HTERT RPE-1 (cell line): Measurements from ENCODE around the gene CHAF1B.
"Not testable (repeated sequence)": the region's sequence is repeated elsewhere in the genome, so short reads cannot be mapped to it uniquely, and the experiment has no call there.

Experiments used
- in situ Hi-C: fragments of 300-500 bp; cut with MboI; formaldehyde crosslinking; loops from 4 replicates; pipeline ENCODE4 v1.14.3; 2020; ENCODE audit warnings: low sequenced_read_pairs

CHAF1B gene

DNA sequence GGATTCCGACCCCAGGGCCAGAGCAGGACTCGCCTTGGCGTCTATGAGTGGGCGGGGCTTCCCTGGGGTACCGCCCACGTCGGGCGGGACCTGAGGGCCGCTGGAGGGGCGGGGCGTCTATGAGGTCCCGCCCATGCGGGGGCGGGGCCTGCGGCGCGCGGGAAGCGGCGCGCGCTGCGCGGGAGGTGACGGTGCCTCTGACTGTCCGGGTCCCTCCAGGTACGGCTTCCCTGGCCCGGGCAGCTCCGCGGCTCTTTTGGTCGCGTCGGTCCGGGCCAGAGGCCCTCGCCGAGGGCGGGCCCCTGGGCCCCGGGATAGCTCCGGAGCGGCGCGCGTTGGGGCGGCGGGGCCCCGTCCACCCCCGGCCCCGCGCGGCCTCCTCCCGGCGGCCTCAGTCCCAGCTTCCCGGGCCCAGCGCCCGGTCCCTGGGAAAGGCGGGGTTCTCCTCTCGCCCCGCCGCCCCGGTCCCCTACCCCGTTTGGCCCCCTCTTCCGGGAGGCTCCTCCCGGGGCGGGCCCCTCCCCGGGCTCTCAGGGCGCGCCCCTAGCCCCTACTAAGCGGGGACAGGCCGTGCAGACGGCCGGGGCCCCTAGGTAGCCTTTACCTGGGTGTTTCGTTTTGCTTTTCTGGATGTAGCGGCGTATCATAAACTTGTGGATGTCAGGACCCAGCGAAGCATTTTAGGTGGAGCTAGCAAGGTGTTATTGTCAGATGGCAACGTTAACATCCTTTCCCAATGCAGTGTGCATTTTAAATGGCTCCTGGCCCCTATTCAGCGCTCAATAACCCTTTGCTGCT is at the start of gene CHAF1B:
TSS of gene CHAF1B (plus strand) at position 160 of the 798 bp plus-strand sequence. CDS start 745 bp downstream, outside the sequence.
- in situ Hi-C loops: no loop called here

DNA sequence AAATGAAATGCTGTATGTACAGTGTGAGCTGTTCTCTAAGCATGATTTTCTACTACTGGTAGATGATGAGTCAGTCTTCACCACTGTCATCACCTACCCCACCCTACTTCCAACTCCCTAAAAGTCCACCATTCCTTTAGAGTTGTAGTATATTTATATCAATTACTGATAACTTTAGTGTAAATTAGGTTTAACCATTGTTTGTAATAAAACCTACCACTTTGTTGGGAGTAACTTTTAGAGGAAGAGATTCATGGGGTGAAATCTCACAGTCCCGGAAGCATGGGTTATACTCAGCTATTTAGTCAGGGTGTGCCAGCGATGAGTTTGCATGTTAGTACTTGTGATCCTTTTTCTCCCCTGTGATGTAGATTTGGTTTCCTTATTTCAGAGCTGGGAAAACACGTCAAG is 48.1 kb upstream of the CHAF1B start:
- in situ Hi-C loops: loop anchor here (25.0 kb wide), 1 partner anchor 200 kb away; the partner anchor contains the start of gene CBR3

- in situ Hi-C loops: loop anchor here (25.0 kb wide), 1 partner anchor 202 kb away; the partner anchor contains the start of gene CBR3
These were observed 46.2 kb upstream of the CHAF1B start for GRCh38 chr21:36338975-36339374.

DNA sequence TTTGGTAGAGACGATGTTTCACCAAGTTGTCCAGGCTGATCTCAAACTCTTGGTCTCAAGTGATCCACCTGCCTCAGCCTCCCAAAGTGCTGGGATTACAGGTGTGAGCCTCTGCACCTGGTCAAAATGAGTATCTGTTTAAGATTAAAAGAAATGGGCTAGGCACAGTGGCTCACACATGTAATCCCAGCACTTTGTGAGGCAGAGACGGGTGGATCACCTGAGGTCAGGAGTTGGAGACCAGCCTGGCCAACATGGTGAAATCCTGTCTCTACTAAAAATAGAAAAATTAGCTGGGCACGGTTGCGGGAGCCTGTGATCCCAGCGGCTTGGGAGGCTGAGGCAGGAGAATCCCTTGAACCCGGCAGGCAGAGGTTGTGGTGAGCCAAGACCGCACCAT is 42.6 kb upstream of the CHAF1B start:
- in situ Hi-C loops: loop anchor here (25.0 kb wide), 1 partner anchor 205 kb away; the partner anchor contains the start of gene CBR3

DNA sequence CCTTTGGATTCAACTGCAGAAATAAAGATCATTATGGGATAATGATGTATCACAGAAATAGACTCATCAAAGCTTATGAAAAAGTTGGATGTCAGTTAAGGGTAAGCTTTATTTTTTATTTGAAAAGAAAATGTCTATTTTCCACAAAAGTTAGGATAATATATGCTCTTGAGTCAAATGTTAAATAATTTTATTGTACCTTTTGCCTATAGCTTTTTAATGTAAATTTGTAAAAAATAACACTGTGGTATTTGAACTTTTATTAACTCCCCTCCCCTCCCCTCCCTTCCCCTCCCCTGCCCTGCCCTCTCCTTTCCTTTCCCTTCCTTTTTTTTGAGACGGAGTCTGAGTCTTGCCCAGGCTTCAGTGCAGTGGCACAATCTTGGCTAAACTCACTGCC is 40.3 kb upstream of the CHAF1B start:
- in situ Hi-C loops: loop anchor here (25.0 kb wide), 1 partner anchor 208 kb away; the partner anchor contains the start of gene CBR3

GRCh38 chr21:36347278-36347961 is 37.8 kb upstream of the CHAF1B start:
- in situ Hi-C loops: loop anchor here (25.0 kb wide), 1 partner anchor 210 kb away; the partner anchor contains the start of gene CBR3

- in situ Hi-C loops: loop anchor here (25.0 kb wide), 1 partner anchor 211 kb away; the partner anchor contains the start of gene CBR3
These were observed 37.2 kb upstream of the CHAF1B start for GRCh38 chr21:36347962-36348328.

DNA sequence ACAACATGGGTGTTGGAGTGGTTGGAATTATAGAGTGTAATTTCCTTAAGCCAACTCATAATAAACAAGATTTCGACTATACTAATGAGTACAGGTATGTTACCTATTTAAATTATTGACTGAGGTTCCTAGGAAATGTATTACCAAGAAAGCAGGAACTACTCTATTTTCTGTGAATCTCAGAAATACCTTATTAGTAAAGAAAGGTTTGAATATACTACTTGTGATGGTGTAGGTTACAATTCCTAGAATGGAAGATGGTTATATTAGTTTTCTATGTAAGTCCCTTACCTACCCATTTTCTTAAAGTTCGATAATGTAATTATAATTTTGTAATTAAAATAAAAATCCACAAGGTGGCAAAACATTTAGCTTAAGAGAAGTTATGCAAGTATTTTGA is 35.9 kb upstream of the CHAF1B start:
- in situ Hi-C loops: loop anchor here (25.0 kb wide), 1 partner anchor 212 kb away; the partner anchor contains the start of gene CBR3

DNA sequence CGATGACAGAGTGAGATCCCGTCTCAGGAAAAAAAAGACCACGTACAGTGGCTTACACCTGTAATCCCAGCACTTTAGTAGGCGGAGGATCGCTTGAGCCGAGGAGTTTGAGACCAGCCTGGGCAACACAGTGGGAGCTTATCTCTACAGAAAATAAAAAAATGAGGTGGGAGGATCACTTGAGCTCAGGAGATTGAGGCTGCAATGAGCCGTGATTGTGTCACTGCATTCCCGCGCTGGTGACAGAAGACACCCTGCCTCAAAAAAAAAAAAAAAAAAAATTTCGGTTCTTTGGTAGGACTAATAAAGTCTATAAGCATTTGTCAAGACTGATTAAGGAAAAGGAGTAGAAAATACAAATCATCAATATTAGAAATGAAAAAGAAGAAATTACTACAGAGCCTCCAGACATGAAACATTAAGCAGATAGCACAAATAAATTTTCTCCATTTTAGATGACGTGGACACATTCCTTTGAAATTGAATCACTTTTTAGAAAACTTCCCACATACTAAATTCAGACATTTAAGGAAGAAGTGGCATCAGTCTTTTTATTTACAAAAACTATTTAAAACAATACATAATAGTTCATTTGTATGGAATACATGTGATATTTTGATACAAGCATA is 34.8 kb upstream of the CHAF1B start:
- in situ Hi-C loops: no loop called here

- in situ Hi-C loops: no loop called here
These were observed 30.1 kb upstream of the CHAF1B start for GRCh38 chr21:36354918-36355680.

DNA sequence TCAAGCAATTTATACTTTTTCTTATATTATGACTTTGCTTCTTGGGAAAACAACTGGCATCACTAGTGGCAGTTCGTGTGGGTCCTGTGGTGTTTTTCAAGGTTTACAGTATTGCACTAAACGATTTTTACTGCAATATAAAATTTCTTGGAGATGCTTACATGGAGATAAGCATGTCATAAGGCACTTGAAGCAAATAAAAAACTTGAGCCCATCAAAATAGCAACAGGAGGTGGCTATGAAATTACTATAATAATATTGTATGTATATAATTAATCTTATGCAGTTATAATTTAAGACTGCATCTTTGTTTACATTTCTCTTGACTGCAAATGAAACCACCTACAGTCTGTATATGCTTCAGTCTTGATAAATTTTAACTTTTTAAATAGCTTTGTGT is 29.3 kb upstream of the CHAF1B start:
- in situ Hi-C loops: no loop called here

- in situ Hi-C loops: no loop called here
These were observed 26.0 kb upstream of the CHAF1B start for GRCh38 chr21:36359185-36359584.

- in situ Hi-C loops: no loop called here
These were observed 16.0 kb upstream of the CHAF1B start for GRCh38 chr21:36369064-36369685.

- in situ Hi-C loops: no loop called here
These were observed 9.2 kb upstream of the CHAF1B start for GRCh38 chr21:36375994-36376393.

DNA sequence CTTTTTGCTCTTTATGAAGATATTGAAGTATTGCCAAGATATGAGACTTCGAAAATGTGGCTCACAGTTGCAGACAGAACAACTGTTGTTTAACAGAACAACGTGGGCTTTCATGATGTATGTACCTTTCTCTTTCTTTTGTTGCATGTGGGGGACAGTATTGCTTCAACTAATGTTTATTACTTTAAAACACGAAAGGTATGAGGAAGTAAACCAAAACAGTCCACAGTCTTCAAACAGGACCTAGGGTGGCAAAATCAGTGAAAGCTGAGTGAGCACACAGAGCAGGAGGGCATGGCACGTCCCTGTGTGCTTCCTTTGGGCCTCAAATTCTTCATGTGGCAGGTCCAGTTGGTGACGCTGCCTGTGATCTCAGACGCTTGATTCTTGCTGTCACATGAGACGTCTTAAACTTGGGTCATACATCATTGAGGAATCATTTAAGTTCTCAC is 7.8 kb upstream of the CHAF1B start:
- in situ Hi-C loops: no loop called here

GRCh38 chr21:36379251-36379650 is 5.9 kb upstream of the CHAF1B start:
- in situ Hi-C loops: no loop called here

- in situ Hi-C loops: no loop called here
These were observed 3.2 kb upstream of the CHAF1B start for GRCh38 chr21:36381841-36382589.

- in situ Hi-C loops: not testable (repeated sequence)
These were observed 2.5 kb upstream of the CHAF1B start for GRCh38 chr21:36382722-36383121.

GRCh38 chr21:36384885-36385232 is 333 bp upstream of the CHAF1B start:
- in situ Hi-C loops: no loop called here
